Measurements from ENCODE around the gene NRG2.

DNA sequence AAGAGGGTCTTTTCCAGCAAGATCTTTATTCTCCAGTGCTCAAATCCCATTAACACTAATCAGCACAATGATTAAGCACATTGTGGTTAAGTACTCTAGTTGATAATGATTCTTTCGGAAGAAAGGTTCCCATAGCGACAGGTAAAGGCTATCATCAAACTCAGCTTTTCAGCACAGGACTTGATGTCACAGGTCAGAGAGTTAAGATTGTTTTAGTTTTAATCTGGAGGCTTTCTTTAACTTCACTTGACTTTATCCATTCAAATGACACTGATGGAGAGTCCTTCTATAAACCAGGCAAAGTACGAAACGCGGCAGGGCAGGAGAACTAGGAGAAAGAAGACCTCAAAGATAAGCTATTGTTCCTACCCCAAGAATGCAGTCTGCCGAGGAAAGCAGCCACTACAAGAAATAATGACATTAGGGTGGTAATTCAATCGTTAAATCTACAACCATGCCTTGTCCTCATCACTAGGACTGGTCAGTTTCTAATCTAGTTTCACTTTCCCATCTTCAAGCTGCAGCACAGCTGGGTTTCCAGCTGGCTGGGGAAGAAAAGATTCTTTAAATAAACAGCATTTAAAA, 4.6 kb downstream of the NRG2 start:
- TF ChIP-seq, protein P1, sequence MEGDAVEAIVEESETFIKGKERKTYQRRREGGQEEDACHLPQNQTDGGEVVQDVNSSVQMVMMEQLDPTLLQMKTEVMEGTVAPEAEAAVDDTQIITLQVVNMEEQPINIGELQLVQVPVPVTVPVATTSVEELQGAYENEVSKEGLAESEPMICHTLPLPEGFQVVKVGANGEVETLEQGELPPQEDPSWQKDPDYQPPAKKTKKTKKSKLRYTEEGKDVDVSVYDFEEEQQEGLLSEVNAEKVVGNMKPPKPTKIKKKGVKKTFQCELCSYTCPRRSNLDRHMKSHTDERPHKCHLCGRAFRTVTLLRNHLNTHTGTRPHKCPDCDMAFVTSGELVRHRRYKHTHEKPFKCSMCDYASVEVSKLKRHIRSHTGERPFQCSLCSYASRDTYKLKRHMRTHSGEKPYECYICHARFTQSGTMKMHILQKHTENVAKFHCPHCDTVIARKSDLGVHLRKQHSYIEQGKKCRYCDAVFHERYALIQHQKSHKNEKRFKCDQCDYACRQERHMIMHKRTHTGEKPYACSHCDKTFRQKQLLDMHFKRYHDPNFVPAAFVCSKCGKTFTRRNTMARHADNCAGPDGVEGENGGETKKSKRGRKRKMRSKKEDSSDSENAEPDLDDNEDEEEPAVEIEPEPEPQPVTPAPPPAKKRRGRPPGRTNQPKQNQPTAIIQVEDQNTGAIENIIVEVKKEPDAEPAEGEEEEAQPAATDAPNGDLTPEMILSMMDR (IDR thresholded peaks at IDR 0.05; ENCODE audit: insufficient read depth, low read length): no peak
- TF ChIP-seq REST (IDR thresholded peaks at IDR 0.05; ENCODE audit: insufficient replicate concordance, low read depth): no peak

All from HL-60 (cell line).